HPDE6-E6E7 (cell line): ENCODE measurements around the gene RHBDD1.
A peak's percentile ranks its signal among the peaks of the same experiment; 100 is the strongest.

Experiments used
- DNase-seq: peaks from one replicate; pipeline ENCODE4 v3.0.0; 2011; ENCODE audit warnings: missing footprints; ENCODE audit errors: extremely low spot score

RHBDD1 gene

GRCh38 chr2:226835796-226836547, at the start of gene RHBDD1:
Gene RHBDD1, plus strand, starts transcription at chr2:226836054. Its CDS starts 28,640 bp downstream, at chr2:226864694.
- peak; percentile 92 for DNase-seq

GRCh38 chr2:226788064-226788463, 47.8 kb upstream of the RHBDD1 start:
- DNase-seq: no peak

GRCh38 chr2:226788881-226789490, 46.9 kb upstream of the RHBDD1 start:
- no peak for DNase-seq

GRCh38 chr2:226790011-226790410, 45.8 kb upstream of the RHBDD1 start:
- no peak for DNase-seq

GRCh38 chr2:226790431-226790830, 45.4 kb upstream of the RHBDD1 start:
- DNase-seq: no peak

GRCh38 chr2:226791056-226791486, 44.8 kb upstream of the RHBDD1 start:
- DNase-seq: no peak

- DNase-seq: peak; percentile 93
Measured at GRCh38 chr2:226791487-226792081, 44.3 kb upstream of the RHBDD1 start.

- DNase-seq: no peak
Measured at GRCh38 chr2:226792155-226792881, 43.5 kb upstream of the RHBDD1 start.

- no peak for DNase-seq
Measured at GRCh38 chr2:226793646-226794045, 42.2 kb upstream of the RHBDD1 start.

- no peak for DNase-seq
Measured at GRCh38 chr2:226794196-226794661, 41.6 kb upstream of the RHBDD1 start.

- no peak for DNase-seq
Measured at GRCh38 chr2:226794751-226795171, 41.1 kb upstream of the RHBDD1 start.

- no peak for DNase-seq
Measured at GRCh38 chr2:226795281-226796011, 40.4 kb upstream of the RHBDD1 start.

- no peak for DNase-seq
Measured at GRCh38 chr2:226796012-226796839, 39.6 kb upstream of the RHBDD1 start.

GRCh38 chr2:226796840-226797288, 39.0 kb upstream of the RHBDD1 start:
- DNase-seq: no peak

GRCh38 chr2:226797289-226797988, 38.4 kb upstream of the RHBDD1 start:
- no peak for DNase-seq

GRCh38 chr2:226797989-226798421, 37.8 kb upstream of the RHBDD1 start:
- no peak for DNase-seq

GRCh38 chr2:226798422-226799210, 37.2 kb upstream of the RHBDD1 start:
- DNase-seq: no peak

- no peak for DNase-seq
Measured at GRCh38 chr2:226799211-226799975, 36.5 kb upstream of the RHBDD1 start, which contains the start of gene IRS1. Gene IRS1, minus strand, starts transcription at chr2:226799820. Its CDS starts 1,082 bp downstream, at chr2:226798738.
